ENCODE measurements around the gene BRD3.

BRD3 gene

DNA sequence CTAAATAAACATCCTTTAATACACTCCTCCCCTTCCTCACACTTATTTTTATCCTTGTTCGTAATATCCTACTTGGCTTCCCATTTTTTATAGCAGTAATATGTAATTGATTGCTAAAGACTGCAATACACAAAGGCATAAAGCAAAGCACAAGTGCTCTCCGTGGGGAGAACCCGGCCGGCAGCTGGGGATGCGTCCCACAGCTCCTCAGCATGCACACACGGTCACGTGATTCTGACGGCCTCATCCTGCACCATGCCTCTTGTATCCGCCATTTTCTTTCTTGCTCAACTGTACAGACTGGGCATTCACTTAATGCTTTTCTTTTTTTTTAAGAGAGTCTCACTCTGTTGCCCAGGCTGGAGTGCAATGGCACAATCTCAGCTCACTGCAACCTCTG lies 39.8 kb downstream of the BRD3 start:
- H4K20me1 ChIP-seq (ENCODE audit: insufficient read depth, low read length, poor library complexity, severe bottlenecking), result no peaks in the 10 kb centered on the region
- H3K4me2 ChIP-seq (ENCODE audit: low read depth, low read length, poor library complexity, severe bottlenecking), result no peak overlapping the region
- no peak overlapping the region for H3K9ac ChIP-seq (ENCODE audit: low read depth, low read length, poor library complexity, severe bottlenecking)
- TF ChIP-seq, protein P1, sequence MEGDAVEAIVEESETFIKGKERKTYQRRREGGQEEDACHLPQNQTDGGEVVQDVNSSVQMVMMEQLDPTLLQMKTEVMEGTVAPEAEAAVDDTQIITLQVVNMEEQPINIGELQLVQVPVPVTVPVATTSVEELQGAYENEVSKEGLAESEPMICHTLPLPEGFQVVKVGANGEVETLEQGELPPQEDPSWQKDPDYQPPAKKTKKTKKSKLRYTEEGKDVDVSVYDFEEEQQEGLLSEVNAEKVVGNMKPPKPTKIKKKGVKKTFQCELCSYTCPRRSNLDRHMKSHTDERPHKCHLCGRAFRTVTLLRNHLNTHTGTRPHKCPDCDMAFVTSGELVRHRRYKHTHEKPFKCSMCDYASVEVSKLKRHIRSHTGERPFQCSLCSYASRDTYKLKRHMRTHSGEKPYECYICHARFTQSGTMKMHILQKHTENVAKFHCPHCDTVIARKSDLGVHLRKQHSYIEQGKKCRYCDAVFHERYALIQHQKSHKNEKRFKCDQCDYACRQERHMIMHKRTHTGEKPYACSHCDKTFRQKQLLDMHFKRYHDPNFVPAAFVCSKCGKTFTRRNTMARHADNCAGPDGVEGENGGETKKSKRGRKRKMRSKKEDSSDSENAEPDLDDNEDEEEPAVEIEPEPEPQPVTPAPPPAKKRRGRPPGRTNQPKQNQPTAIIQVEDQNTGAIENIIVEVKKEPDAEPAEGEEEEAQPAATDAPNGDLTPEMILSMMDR (conservative IDR thresholded peaks at IDR 0.05; ENCODE audit: low read length), result no peak
- TF ChIP-seq EZH2phosphoT487 (IDR thresholded peaks at IDR 0.05; ENCODE audit: borderline replicate concordance), result no peak
- H3K4me1 ChIP-seq (ENCODE audit: insufficient read depth, low read length, poor library complexity, severe bottlenecking), result peaks cover 4% of the 10 kb centered on the region
- H3K9me3 ChIP-seq (ENCODE audit: insufficient read depth, low read depth, low read length), result no peaks in the 10 kb centered on the region
- no peak overlapping the region for H3K4me3 ChIP-seq (ENCODE audit: low read length, poor library complexity, severe bottlenecking)
- no peaks in the 10 kb centered on the region for H3K27me3 ChIP-seq (ENCODE audit: insufficient read depth, low read length, poor library complexity, severe bottlenecking)
- no peak overlapping the region for H2AFZ ChIP-seq (ENCODE audit: low read length)
- H3K36me3 ChIP-seq (ENCODE audit: insufficient read depth, low read length), result peaks cover 14% of the 10 kb centered on the region; the same call in 1 of the 2 replicates
- no peaks in the 10 kb centered on the region for H3K79me2 ChIP-seq (ENCODE audit: insufficient read depth, low read length)
- H3F3A ChIP-seq (ENCODE audit: low read depth), result no peaks in the 10 kb centered on the region
- H3K9me2 ChIP-seq (replicated peaks; ENCODE audit: low read depth, low read length), result no peaks in the 10 kb centered on the region

DNA sequence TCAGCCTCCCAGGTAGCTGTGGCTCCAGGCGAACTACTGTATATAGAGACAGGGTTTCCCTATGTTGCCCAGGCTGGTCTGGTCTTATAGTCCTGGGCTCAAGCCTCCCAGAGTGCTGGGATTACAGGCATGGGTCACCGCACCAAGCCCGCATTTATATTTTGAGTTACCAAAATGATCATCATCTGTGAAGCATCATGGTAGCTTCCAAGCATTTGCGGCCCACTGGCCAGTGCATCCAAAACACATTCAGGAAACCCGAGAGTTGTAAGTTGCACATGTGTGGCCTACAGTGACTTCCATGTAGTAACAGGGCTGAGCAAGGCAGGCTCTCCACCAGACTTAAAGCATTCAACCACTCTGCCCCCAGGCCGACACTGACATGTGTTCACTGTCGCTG lies 40.3 kb downstream of the BRD3 start:
- TF ChIP-seq, protein P1 (conservative IDR thresholded peaks at IDR 0.05; ENCODE audit: low read length), result no peak
- TF ChIP-seq EZH2phosphoT487 (IDR thresholded peaks at IDR 0.05; ENCODE audit: borderline replicate concordance), result no peak
- H3K4me1 ChIP-seq (ENCODE audit: insufficient read depth, low read length, poor library complexity, severe bottlenecking), result peaks cover 4% of the 10 kb centered on the region
- no peak overlapping the region for H3K4me2 ChIP-seq (ENCODE audit: low read depth, low read length, poor library complexity, severe bottlenecking)
- H3K27me3 ChIP-seq (ENCODE audit: insufficient read depth, low read length, poor library complexity, severe bottlenecking), result no peaks in the 10 kb centered on the region
- H3K79me2 ChIP-seq (ENCODE audit: insufficient read depth, low read length), result no peaks in the 10 kb centered on the region
- H3K4me3 ChIP-seq (ENCODE audit: low read length, poor library complexity, severe bottlenecking), result no peak overlapping the region
- no peaks in the 10 kb centered on the region for H3F3A ChIP-seq (ENCODE audit: low read depth)
- no peak overlapping the region for H2AFZ ChIP-seq (ENCODE audit: low read length)
- no peaks in the 10 kb centered on the region for H4K20me1 ChIP-seq (ENCODE audit: insufficient read depth, low read length, poor library complexity, severe bottlenecking)
- H3K36me3 ChIP-seq (ENCODE audit: insufficient read depth, low read length), result peaks cover 9% of the 10 kb centered on the region; the same call in 1 of the 2 replicates
- H3K9me2 ChIP-seq (replicated peaks; ENCODE audit: low read depth, low read length), result no peaks in the 10 kb centered on the region
- H3K9ac ChIP-seq (ENCODE audit: low read depth, low read length, poor library complexity, severe bottlenecking), result no peak overlapping the region
- H3K9me3 ChIP-seq (ENCODE audit: insufficient read depth, low read depth, low read length), result no peaks in the 10 kb centered on the region

DNA sequence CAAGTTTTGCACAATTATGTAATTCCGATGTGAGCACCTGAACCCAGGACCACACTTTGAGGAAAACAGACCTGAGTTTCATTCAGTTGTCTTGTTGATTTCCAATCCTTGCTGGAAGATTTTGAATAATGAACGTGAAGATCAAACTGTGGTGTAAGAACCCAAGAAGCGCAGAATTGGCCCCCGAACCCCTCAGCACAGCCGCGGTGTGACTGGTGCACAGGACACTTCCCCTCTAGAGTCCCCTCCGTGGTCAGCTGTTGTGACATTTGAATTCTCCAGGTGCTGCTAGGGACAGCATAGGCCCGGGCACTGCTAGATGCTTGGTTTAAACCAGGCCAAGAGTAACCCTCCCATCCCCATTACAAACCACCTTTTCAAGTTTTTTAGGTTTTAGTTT lies 40.8 kb downstream of the BRD3 start:
- Histone ChIP-seq H3K36me3 (ENCODE audit: insufficient read depth, low read length) (peaks cover 9% of the 10 kb centered on the region; the same call in 1 of the 2 replicates), H3F3A (ENCODE audit: low read depth) (no peaks in the 10 kb centered on the region), H4K20me1 (ENCODE audit: insufficient read depth, low read length, poor library complexity, severe bottlenecking) (no peaks in the 10 kb centered on the region), H2AFZ (ENCODE audit: low read length) (no peak overlapping the region), H3K4me2 (ENCODE audit: low read depth, low read length, poor library complexity, severe bottlenecking) (no peak overlapping the region), H3K27me3 (ENCODE audit: insufficient read depth, low read length, poor library complexity, severe bottlenecking) (no peaks in the 10 kb centered on the region), H3K79me2 (ENCODE audit: insufficient read depth, low read length) (no peaks in the 10 kb centered on the region), H3K9ac (ENCODE audit: low read depth, low read length, poor library complexity, severe bottlenecking) (no peak overlapping the region), H3K4me1 (ENCODE audit: insufficient read depth, low read length, poor library complexity, severe bottlenecking) (peaks cover 4% of the 10 kb centered on the region), H3K9me2 (replicated peaks; ENCODE audit: low read depth, low read length) (no peaks in the 10 kb centered on the region), H3K4me3 (ENCODE audit: low read length, poor library complexity, severe bottlenecking) (no peak overlapping the region), H3K9me3 (ENCODE audit: insufficient read depth, low read depth, low read length) (no peaks in the 10 kb centered on the region)
- TF ChIP-seq, protein P1 (conservative IDR thresholded peaks at IDR 0.05; ENCODE audit: low read length), result no peak
- TF ChIP-seq EZH2phosphoT487 (IDR thresholded peaks at IDR 0.05; ENCODE audit: borderline replicate concordance), result no peak
